IMR-90 (cell line): ENCODE results near the gene TMEM45A. TPM values are rescaled to one million over a fixed set of nuclear protein-coding genes. Genes with fewer than 3 reads are reported as not detected.

Experiments used
- ATAC-seq: fragments of 200-7000 bp; cut with Tn5 transposase; 2 replicates; pipeline ENCODE4 v1.9.1; 2020; ENCODE audit warnings: low read depth, mild to moderate bottlenecking, moderate library complexity
- BruUV-seq: library from RNA; stranded (reverse); fragments of 400-500 nt; replicated peaks from 2 replicates; lab custom pipeline; 2021; lab: Mats Ljungman, UMichigan
- CTCF ChIA-PET: fragments of 300-600 bp; formaldehyde crosslinking; extraction: SDS; loops from one replicate; lab custom pipeline; 2021; ENCODE audit warnings: antibody characterized with exemption; lab: Yijun Ruan, JAX
- POLR2A ChIA-PET: fragments of 300-600 bp; sonication (Branson Sonifier 250); formaldehyde crosslinking; loops from one replicate; lab custom pipeline; 2022; ENCODE audit warnings: antibody characterized with exemption; ENCODE audit not compliant: unreplicated experiment; lab: Charles Lee
- DNase-seq: peaks from one replicate; pipeline ENCODE4 v3.0.0; 2013
- H2AFZ ChIP-seq: replicated peaks from 2 replicates; pipeline ENCODE3; 2013; ENCODE audit warnings: low read length, mild to moderate bottlenecking; ENCODE audit not compliant: poor library complexity
- H2AK5ac ChIP-seq: 2 replicates; pipeline ENCODE4 v1.6.1; 2013; ENCODE audit warnings: low read depth, low read length, inconsistent platforms
- H2AK9ac ChIP-seq: replicated peaks from 2 replicates; pipeline ENCODE3; 2013; ENCODE audit warnings: mild to moderate bottlenecking, low read depth, low read length, moderate library complexity; ENCODE audit not compliant: poor library complexity
- H2BK120ac ChIP-seq: 2 replicates; pipeline ENCODE4 v1.6.1; 2013; ENCODE audit warnings: low read depth, low read length, inconsistent platforms
- H2BK15ac ChIP-seq: 3 replicates; pipeline ENCODE4 v1.6.1; 2013; ENCODE audit warnings: low read depth, low read length, inconsistent platforms
- H2BK20ac ChIP-seq: 2 replicates; pipeline ENCODE4 v1.6.1; 2013; ENCODE audit warnings: low read depth, mild to moderate bottlenecking, inconsistent platforms, low read length, moderate library complexity
- H2BK5ac ChIP-seq: 2 replicates; pipeline ENCODE4 v1.6.1; 2013; ENCODE audit warnings: mild to moderate bottlenecking, low read depth, low read length, inconsistent platforms; ENCODE audit not compliant: poor library complexity, severe bottlenecking
- H3K14ac ChIP-seq: replicated peaks from 2 replicates; pipeline ENCODE4 v1.6.1; 2013; ENCODE audit warnings: low read depth, low read length, inconsistent platforms
- H3K18ac ChIP-seq: 2 replicates; pipeline ENCODE4 v1.6.1; 2013; ENCODE audit warnings: low read depth, low read length, control low read depth
- H3K23ac ChIP-seq: 2 replicates; pipeline ENCODE4 v1.6.1; 2013; ENCODE audit warnings: low read depth, low read length, inconsistent platforms
- H3K27ac ChIP-seq: 2 replicates; pipeline ENCODE4 v1.5.1; 2013; ENCODE audit warnings: mild to moderate bottlenecking, control low read depth, low read length; ENCODE audit not compliant: insufficient read depth
- H3K27me3 ChIP-seq: 2 replicates; pipeline ENCODE4 v1.6.1; 2013; ENCODE audit warnings: low read length; ENCODE audit not compliant: control insufficient read depth, insufficient read depth
- H3K36me3 ChIP-seq: 2 replicates; pipeline ENCODE4 v1.6.1; 2013; ENCODE audit warnings: low read length, mixed read lengths; ENCODE audit not compliant: control insufficient read depth, insufficient read depth
- H3K4ac ChIP-seq: 2 replicates; pipeline ENCODE4 v1.6.1; 2013; ENCODE audit warnings: low read depth, low read length, inconsistent platforms
- H3K4me1 ChIP-seq: 2 replicates; pipeline ENCODE4 v1.6.1; 2013; ENCODE audit warnings: low read length, mixed read lengths; ENCODE audit not compliant: control insufficient read depth, insufficient read depth
- H3K4me2 ChIP-seq: 2 replicates; pipeline ENCODE4 v1.6.1; 2013; ENCODE audit warnings: low read depth, mild to moderate bottlenecking, control low read depth, low read length, moderate library complexity
- H3K4me3 ChIP-seq: 2 replicates; pipeline ENCODE4 v1.5.1; 2013; ENCODE audit warnings: low read depth, mild to moderate bottlenecking, control low read depth, low read length, moderate library complexity; ENCODE audit not compliant: insufficient read depth
- H3K56ac ChIP-seq: 2 replicates; pipeline ENCODE4 v1.6.1; 2013; ENCODE audit warnings: low read length, inconsistent platforms; ENCODE audit not compliant: insufficient read depth; ENCODE audit errors: extremely low read depth
- H3K79me1 ChIP-seq, 2 experiments: 2 replicates each; pipeline ENCODE4 v1.6.1; 2013; ENCODE audit warnings: low read length in 2 of 2, inconsistent platforms in 1 of 2, low read depth in 1 of 2
- H3K9ac ChIP-seq: 2 replicates; pipeline ENCODE4 v1.6.1; 2013; ENCODE audit warnings: low read depth, low read length, control low read depth
- H3K9me1 ChIP-seq: 2 replicates; pipeline ENCODE4 v1.6.1; 2013; ENCODE audit warnings: low read length, inconsistent platforms; ENCODE audit not compliant: insufficient read depth
- H3K9me3 ChIP-seq: 2 replicates; pipeline ENCODE4 v1.6.1; 2013; ENCODE audit warnings: low read length; ENCODE audit not compliant: control insufficient read depth, insufficient read depth
- H4K20me1 ChIP-seq: 2 replicates; pipeline ENCODE4 v1.6.1; 2013; ENCODE audit warnings: low read length, inconsistent platforms; ENCODE audit not compliant: insufficient read depth
- H4K5ac ChIP-seq: 2 replicates; pipeline ENCODE4 v1.6.1; 2013; ENCODE audit warnings: mild to moderate bottlenecking, low read depth, low read length, control low read depth
- H4K8ac ChIP-seq, 2 experiments: 2 replicates each; pipeline ENCODE4 v1.6.1; 2013; ENCODE audit warnings: low read depth in 2 of 2, low read length in 2 of 2, control low read depth in 1 of 2, inconsistent platforms in 1 of 2
- H4K91ac ChIP-seq: 2 replicates; pipeline ENCODE4 v1.6.1; 2013; ENCODE audit warnings: low read depth, low read length, inconsistent platforms; ENCODE audit not compliant: insufficient read depth
- RCOR1 ChIP-seq: IDR thresholded peaks from 2 replicates; pipeline ENCODE4 v1.6.1; 2012; ENCODE audit warnings: mild to moderate bottlenecking, low read length, improper control_type of control experiment; ENCODE audit not compliant: insufficient replicate concordance
- RFX5 ChIP-seq: IDR thresholded peaks from 2 replicates; pipeline ENCODE4 v1.8.0; 2012; ENCODE audit warnings: low read depth, mild to moderate bottlenecking, low read length, moderate library complexity
- WGBS, 2 experiments: methylation state at CpG; one replicate each; pipeline versions ENCODE4 v1.1.5 to v1.1.7; 2013; ENCODE audit warnings: missing lambda C conversion rate in 2 of 2; ENCODE audit not compliant: insufficient read length in 1 of 2; ENCODE audit errors: extremely low coverage in 2 of 2; 5-methylcytosine and 5-hydroxymethylcytosine counted together
- dilution Hi-C: fragments of 300-500 bp; cut with HindIII; formaldehyde crosslinking; loops from one replicate; pipeline ENCODE4 v1.14.3; 2018; ENCODE audit warnings: low sequenced_read_pairs; ENCODE audit not compliant: unreplicated experiment
- in situ Hi-C: fragments of 300-500 bp; cut with MboI; formaldehyde crosslinking; loops from 3 replicates; pipeline ENCODE4 v1.14.3; 2019; ENCODE audit warnings: low sequenced_read_pairs, inconsistent platforms, mixed read lengths
- intact Hi-C: fragments of 100-400 bp; cut with micrococcal nuclease; formaldehyde crosslinking; loops from 2 replicates; pipeline ENCODE4 v1.10.0; 2022
- polyA plus RNA-seq, 3 experiments: library from polyadenylated mRNA; depleted of rRNA; stranded (reverse); fragments of >200 nt; gene quantifications; 2 replicates each; pipeline ENCODE4 v1.2.3, GENCODE V29; 2012; ENCODE audit warnings: low replicate concordance in 1 of 3
- total RNA-seq: library from RNA; depleted of rRNA; stranded (reverse); fragments of >200 nt; gene quantifications from 2 replicates; pipeline ENCODE4 v1.2.3, GENCODE V29; 2012

The TMEM45A gene
- total and polyA plus RNA-seq, 2 of the 4 experiments (the other 2 are of a cell fraction) = 13.6 to 21.7 TPM

- no peak overlapping the region for H2AFZ ChIP-seq
Measured at GRCh38 chr3:100500320-100500880, 8.0 kb downstream of the TMEM45A start.

More at GRCh38 chr3:100500320-100500880, 8.0 kb downstream of the TMEM45A start:
- peaks cover 2% of the 10 kb centered on the region; the same call in 1 of the 2 replicates for H3K36me3 ChIP-seq
- H3K4me2 ChIP-seq = no peak overlapping the region
- H3K9me1 ChIP-seq = no peaks in the 10 kb centered on the region; the same call in 1 of the 2 replicates
- H3K23ac ChIP-seq = no peak overlapping the region
- H3K14ac ChIP-seq = no peak overlapping the region; the same call in 1 of the 2 replicates
- no peak overlapping the region for H4K5ac ChIP-seq
- ATAC-seq = no peak
- H4K20me1 ChIP-seq = no peaks in the 10 kb centered on the region
- H2BK15ac ChIP-seq = no peak overlapping the region
- ChIA-PET POLR2A (no interaction called here), CTCF (no interaction called here)
- no peak overlapping the region for H3K4ac ChIP-seq
- in situ Hi-C loops (no loop called here), intact Hi-C loops (no loop called here), dilution Hi-C loops (no loop called here)
- H2BK120ac ChIP-seq = no peak overlapping the region
- BruUV-seq = no TSS peak
- no peak overlapping the region for H2BK20ac ChIP-seq
- H2AK5ac ChIP-seq = no peak overlapping the region
- no peak overlapping the region for H3K27ac ChIP-seq
- H3K4me1 ChIP-seq = peaks cover 2% of the 10 kb centered on the region; the same call in 1 of the 2 replicates
- TF ChIP-seq RCOR1 (no peak), RFX5 (no peak)
- no CpG with 5 or more reads among the region's 8 CpGs for WGBS, 2 experiments
- no peak overlapping the region for H3K4me3 ChIP-seq
- no peak overlapping the region for H2BK5ac ChIP-seq
- DNase-seq = no peak
- no peak overlapping the region for H4K8ac ChIP-seq
- H3K9me3 ChIP-seq = no peaks in the 10 kb centered on the region
- no peak overlapping the region for H2AK9ac ChIP-seq
- H4K91ac ChIP-seq = no peak overlapping the region
- H3K18ac ChIP-seq = no peak overlapping the region
- H3K56ac ChIP-seq = no peak overlapping the region
- no peaks in the 10 kb centered on the region for H3K27me3 ChIP-seq
- no peak overlapping the region for H3K9ac ChIP-seq
- peaks cover 14 to 32% of the 10 kb centered on the region in 2 experiments; a peak in 3 of 4 replicates for H3K79me1 ChIP-seq
